Measurements from ENCODE around the gene NT5C. TPM values are rescaled to one million over a fixed set of nuclear protein-coding genes. Genes with fewer than 3 reads are reported as not detected.

Gene NT5C
- total RNA-seq, 1 experiment from 2014 or later, result 38.6 TPM

- no peaks in the 10 kb centered on the region for H3K9me3 ChIP-seq (ENCODE audit: insufficient read depth, low read depth)
- no peaks in the 10 kb centered on the region for H3K9me2 ChIP-seq (ENCODE audit: insufficient read depth)
- peaks cover 86% of the 10 kb centered on the region for H3K79me2 ChIP-seq (ENCODE audit: low read depth)
- peak; percentile 45 to 69 for DNase-seq
- H3F3A ChIP-seq (ENCODE audit: insufficient read depth, low read depth), result peaks cover 79% of the 10 kb centered on the region
- peak overlapping the region; percentile 90 for H3K4me2 ChIP-seq
- no peak for TF ChIP-seq CTCF (conservative IDR thresholded peaks at IDR 0.05)
- no peak for TF ChIP-seq EZH2 (IDR thresholded peaks at IDR 0.05; ENCODE audit: low read depth)
- no peak overlapping the region for H2AFZ ChIP-seq
- no TSS peak for BruUV-seq (replicated peaks)
- peak overlapping the region; percentile 89 for H3K27ac ChIP-seq
- peak overlapping the region; percentile 93 for H3K4me3 ChIP-seq
- intact Hi-C loops (cut with micrococcal nuclease; ENCODE audit: unreplicated experiment), result no loop called here
- no peaks in the 10 kb centered on the region for H3K27me3 ChIP-seq (ENCODE audit: insufficient read depth, low read depth)
- peaks cover 4% of the 10 kb centered on the region; the same call in 1 of the 2 replicates for H4K20me1 ChIP-seq (ENCODE audit: insufficient read depth)
- POLR2A ChIA-PET (ENCODE audit: unreplicated experiment), result interaction anchor here (0.5 to 0.8 kb wide), 4 partner anchors 80 to 333 kb away, joined by 3 to 12 read pairs (median 4); partner anchors contain the start of genes FDXR and HID1
- CTCF ChIA-PET, result interaction anchor here (1.2 kb wide), 1 partner anchor 13 kb away, joined by 4 read pairs; no protein-coding TSS in a partner anchor
- H3K36me3 ChIP-seq (ENCODE audit: low read depth), result no peaks in the 10 kb centered on the region
- peaks cover 81% of the 10 kb centered on the region for H3K4me1 ChIP-seq (replicated peaks; ENCODE audit: insufficient read depth)
These were observed 40.4 kb downstream of the NT5C start for GRCh38 chr17:75090871-75091854.

GRCh38 chr17:75088465-75089417 is 42.8 kb downstream of the NT5C start:
- Histone ChIP-seq H3K4me2 (peak overlapping the region; percentile 90), H3K79me2 (ENCODE audit: low read depth) (peaks cover 71% of the 10 kb centered on the region), H3F3A (ENCODE audit: insufficient read depth, low read depth) (peaks cover 82% of the 10 kb centered on the region), H4K20me1 (ENCODE audit: insufficient read depth) (peaks cover 4% of the 10 kb centered on the region; the same call in 1 of the 2 replicates), H2AFZ (no peak overlapping the region; the same call in 1 of the 2 replicates), H3K9me2 (ENCODE audit: insufficient read depth) (no peaks in the 10 kb centered on the region), H3K27me3 (ENCODE audit: insufficient read depth, low read depth) (no peaks in the 10 kb centered on the region), H3K9me3 (ENCODE audit: insufficient read depth, low read depth) (no peaks in the 10 kb centered on the region), H3K4me3 (peak overlapping the region; percentile 93), H3K27ac (peak overlapping the region; percentile 91), H3K36me3 (ENCODE audit: low read depth) (no peaks in the 10 kb centered on the region), H3K4me1 (replicated peaks; ENCODE audit: insufficient read depth) (peaks cover 84% of the 10 kb centered on the region)
- ChIA-PET CTCF (interaction anchor here (0.5 to 1.2 kb wide), 5 partner anchors 17 to 428 kb away, joined by 3 to 8 read pairs (median 3); partner anchors contain the start of genes ARMC7 and TSEN54), POLR2A (ENCODE audit: unreplicated experiment) (interaction anchor here (0.6 to 1.7 kb wide), 6 partner anchors 10 to 882 kb away, joined by 3 to 14 read pairs (median 8); partner anchors contain the start of gene FDXR)
- intact Hi-C loops (cut with micrococcal nuclease; ENCODE audit: unreplicated experiment), result no loop called here
- TF ChIP-seq CTCF (conservative IDR thresholded peaks at IDR 0.05) (no peak), EZH2 (IDR thresholded peaks at IDR 0.05; ENCODE audit: low read depth) (no peak)
- peak; percentile 51 to 78 for DNase-seq
- BruUV-seq (replicated peaks), result TSS peak; percentile 55
